CD4-positive, alpha-beta T cell treated with Interleukin-21 for 1 hour (primary cell): Measurements from ENCODE around the gene CAPN9.
"Not testable (repeated sequence)": the region's sequence is repeated elsewhere in the genome, so short reads cannot be mapped to it uniquely, and the experiment has no call there.

Experiments used
- DNase-seq: peaks from one replicate; pipeline ENCODE4 v3.0.0-alpha.2; 2020

The CAPN9 gene, protein sequence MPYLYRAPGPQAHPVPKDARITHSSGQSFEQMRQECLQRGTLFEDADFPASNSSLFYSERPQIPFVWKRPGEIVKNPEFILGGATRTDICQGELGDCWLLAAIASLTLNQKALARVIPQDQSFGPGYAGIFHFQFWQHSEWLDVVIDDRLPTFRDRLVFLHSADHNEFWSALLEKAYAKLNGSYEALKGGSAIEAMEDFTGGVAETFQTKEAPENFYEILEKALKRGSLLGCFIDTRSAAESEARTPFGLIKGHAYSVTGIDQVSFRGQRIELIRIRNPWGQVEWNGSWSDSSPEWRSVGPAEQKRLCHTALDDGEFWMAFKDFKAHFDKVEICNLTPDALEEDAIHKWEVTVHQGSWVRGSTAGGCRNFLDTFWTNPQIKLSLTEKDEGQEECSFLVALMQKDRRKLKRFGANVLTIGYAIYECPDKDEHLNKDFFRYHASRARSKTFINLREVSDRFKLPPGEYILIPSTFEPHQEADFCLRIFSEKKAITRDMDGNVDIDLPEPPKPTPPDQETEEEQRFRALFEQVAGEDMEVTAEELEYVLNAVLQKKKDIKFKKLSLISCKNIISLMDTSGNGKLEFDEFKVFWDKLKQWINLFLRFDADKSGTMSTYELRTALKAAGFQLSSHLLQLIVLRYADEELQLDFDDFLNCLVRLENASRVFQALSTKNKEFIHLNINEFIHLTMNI

GRCh38 chr1:230747127-230747730 is at the start of gene CAPN9:
CAPN9 (plus strand) TSS chr1:230747388; CDS start chr1:230747497, 109 bp downstream.
- no peak for DNase-seq

GRCh38 chr1:230698130-230698529 is 49.1 kb upstream of the CAPN9 start:
- no peak for DNase-seq

GRCh38 chr1:230698964-230699363 is 48.2 kb upstream of the CAPN9 start:
- not testable (repeated sequence) for DNase-seq

GRCh38 chr1:230699716-230700115 is 47.5 kb upstream of the CAPN9 start:
- DNase-seq, result no peak

- DNase-seq, result no peak
Observed at GRCh38 chr1:230700132-230700531, 47.1 kb upstream of the CAPN9 start.

DNA sequence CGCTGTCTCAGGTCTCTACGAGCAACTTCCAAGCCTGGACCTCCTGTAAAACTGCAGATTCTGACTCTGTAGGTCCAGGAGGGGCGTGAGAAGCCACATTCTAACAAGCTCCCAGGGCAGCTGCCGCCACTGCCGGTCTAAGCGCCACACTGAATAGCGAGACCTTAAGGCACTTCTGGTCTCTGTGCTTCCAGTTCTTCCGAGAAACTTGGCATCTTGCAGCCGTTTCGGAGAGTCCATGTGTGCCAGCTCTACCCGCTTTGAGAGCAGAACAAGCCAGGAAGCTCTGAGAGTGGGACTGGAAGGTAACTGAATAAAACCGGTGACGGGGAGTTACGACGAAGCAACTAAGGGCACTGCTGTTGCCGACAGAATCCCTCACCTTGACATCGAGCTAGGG is 45.8 kb upstream of the CAPN9 start:
- DNase-seq, result no peak

GRCh38 chr1:230701895-230702768 is 45.1 kb upstream of the CAPN9 start:
- no peak for DNase-seq

- no peak for DNase-seq
Observed at GRCh38 chr1:230702934-230703678, 44.1 kb upstream of the CAPN9 start.

- no peak for DNase-seq
Observed at GRCh38 chr1:230703679-230704385, 43.4 kb upstream of the CAPN9 start.

DNA sequence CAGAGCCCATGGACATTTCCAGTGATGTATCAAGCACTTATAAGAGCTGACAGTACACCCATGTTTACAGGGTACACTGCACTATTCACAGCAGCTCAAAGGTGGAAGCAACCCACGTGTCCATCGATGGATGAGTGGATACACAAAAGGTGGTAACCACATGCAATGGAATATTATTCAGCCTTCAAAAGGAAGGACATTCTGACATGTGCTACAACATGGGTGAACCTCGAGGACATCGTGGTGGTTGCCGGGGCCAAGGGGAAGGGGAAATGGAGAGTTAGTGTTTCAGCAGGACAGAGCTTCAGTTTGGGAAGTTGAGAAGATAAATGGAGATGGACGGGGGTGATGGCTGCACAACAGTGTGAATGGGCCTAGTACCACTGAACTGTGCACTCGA is 42.4 kb upstream of the CAPN9 start:
- no peak for DNase-seq

DNA sequence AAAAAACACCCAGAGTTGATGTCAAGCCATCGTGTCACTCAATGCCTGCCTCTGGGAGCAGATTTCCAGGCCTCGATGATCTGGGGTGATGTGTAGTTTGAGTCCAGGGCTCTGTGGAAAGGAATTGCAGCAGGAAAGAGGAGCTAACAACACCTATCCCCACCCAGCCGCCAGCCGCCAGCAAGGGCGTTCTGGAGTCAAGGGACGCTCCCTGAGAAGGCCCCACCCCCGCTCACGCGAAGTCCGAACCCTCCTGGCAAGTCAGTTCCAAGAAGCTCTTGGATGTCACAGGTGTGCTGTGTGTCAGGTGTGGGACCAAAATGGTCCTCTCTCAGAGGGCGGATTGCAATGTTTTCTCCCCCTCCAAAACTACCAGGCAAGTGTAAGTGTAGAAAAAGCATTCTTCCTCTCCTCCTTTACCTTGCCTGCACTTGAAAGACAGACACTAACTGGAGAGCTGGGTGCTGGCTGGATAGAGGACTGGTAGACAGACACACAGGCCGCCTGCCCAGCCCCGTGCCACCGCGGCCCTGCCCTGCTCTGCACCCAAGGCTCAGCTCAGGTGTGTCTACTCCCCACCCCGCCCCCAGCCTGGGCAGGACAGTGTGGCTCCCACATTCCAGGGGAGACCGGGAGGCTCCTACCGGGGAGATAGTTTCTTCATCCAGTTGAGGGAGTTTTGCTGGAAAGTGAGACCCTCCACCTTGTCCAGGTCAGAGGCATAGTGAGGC is 41.7 kb upstream of the CAPN9 start:
- no peak for DNase-seq

DNA sequence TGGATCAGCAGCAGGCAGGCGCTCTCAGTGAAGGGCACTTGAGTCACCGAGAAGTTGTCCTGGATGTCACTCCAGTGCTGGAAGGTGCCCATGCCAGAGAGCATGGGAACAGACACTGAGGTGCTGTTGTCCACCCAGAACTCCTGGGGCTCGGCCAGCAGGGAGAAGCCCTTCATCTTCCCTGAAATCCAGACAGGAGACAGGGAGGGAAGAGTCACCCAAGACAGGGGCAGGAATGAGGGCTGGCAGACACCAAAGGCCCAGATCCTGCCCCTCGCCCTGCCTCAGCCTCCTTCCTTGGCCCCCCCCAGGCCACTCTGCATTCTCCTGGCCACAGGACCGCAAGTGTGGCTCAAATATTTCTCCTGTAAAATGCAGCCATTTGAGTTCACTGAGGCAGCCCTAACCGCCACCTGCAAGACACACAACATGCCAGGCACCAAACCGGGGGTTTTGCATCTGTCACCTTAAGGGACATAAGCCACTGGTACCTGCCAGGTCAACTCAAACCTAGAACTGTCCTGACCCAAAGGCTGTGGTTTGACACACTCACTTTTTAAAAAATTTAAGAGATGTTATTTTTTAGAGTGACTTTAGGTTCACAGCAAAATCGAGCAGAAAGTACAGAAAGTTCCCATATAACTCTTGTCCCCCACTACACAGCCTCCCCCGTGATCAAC is 41.0 kb upstream of the CAPN9 start:
- DNase-seq, result no peak

GRCh38 chr1:230706887-230707731 is 40.1 kb upstream of the CAPN9 start:
- no peak for DNase-seq

DNA sequence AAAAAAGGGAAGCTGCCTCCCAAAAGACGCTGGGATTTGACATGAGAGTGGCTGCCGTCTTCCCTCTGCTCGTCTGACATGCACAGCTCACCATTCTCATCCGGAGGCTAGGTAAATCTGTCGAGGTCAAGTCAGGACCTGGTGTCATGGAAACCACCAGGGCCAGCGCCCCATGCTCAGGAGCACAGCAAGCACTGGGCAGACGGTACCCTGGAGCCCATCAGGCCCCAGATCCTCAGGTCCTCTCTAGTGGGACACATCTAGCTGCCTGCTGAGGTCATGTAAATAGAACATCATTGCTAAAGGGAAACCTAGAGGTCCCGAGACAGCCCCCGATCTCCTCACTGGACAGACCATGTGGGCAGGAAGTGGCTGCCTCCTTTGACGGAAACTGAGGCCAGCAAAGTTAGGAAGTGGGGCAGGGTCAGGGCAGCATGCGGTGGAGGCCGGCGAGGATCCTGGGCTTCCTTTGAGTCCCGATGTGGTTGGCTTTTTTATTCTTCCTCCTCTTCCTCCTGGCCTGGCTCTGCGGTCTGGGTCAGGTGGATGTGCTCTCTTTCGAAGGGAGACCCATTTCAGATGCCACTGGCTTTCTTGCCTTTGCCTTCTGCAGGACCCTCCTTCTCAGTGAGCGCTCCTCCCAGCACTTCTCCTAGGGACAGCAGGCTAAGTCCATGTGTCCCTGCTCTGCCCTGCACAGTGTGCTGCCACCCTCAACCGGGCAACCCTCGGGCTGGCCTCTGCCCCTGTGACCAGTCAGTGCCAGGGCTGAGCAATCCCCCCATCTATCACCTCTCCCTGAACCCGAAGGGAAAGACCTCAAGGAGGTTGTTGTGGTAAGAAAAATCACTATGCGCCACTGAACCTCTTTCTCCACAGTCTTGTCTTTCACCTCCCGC is 39.2 kb upstream of the CAPN9 start:
- no peak for DNase-seq

GRCh38 chr1:230708631-230709580 is 38.3 kb upstream of the CAPN9 start:
- no peak for DNase-seq

DNA sequence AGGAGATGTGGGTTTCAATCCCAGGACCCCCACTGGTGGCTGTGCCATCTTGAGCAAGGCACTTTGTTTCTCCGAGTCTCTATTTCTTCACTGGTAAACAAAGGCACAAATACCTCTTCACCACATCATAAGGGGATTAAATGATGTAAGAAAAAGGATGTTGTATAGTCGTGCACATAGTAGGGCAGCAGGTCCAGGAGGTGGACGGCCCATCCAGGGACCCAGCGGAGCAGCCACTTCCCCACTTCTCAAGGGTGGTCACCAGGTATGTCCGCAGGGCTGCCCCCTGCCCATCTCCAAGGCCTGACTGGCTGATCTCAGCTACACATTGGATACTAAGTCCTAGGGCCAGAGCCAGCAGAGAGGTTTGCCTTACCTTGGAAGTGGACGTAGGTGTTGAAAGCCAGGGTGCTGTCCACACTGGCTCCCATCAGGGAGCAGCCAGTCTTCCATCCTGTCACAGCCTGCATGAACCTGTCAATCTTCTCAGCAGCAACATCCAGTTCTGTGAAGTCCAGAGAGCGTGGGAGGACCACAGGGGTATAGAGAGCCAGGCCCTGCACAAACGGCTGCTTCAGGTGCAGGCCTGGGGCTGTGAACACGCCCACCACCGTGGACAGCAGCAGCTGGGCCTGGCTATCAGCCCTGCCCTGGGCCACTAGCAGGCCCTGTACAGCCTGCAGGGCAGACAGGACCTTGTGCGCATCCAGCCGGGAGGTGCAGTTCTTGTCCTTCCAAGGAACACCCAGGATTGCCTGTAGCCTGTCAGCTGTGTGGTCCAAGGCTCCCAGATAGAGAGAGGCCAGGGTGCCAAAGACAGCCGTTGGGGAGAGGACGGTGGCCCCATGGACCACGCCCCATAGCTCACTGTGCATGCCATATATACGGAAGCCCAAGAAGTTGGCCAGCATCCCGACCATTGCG is 37.3 kb upstream of the CAPN9 start:
- no peak for DNase-seq
